ENCODE data around the gene DOC2B.
"Not testable (repeated sequence)": the region's sequence is repeated elsewhere in the genome, so short reads cannot be mapped to it uniquely, and the experiment has no call there.

Gene DOC2B

DNA sequence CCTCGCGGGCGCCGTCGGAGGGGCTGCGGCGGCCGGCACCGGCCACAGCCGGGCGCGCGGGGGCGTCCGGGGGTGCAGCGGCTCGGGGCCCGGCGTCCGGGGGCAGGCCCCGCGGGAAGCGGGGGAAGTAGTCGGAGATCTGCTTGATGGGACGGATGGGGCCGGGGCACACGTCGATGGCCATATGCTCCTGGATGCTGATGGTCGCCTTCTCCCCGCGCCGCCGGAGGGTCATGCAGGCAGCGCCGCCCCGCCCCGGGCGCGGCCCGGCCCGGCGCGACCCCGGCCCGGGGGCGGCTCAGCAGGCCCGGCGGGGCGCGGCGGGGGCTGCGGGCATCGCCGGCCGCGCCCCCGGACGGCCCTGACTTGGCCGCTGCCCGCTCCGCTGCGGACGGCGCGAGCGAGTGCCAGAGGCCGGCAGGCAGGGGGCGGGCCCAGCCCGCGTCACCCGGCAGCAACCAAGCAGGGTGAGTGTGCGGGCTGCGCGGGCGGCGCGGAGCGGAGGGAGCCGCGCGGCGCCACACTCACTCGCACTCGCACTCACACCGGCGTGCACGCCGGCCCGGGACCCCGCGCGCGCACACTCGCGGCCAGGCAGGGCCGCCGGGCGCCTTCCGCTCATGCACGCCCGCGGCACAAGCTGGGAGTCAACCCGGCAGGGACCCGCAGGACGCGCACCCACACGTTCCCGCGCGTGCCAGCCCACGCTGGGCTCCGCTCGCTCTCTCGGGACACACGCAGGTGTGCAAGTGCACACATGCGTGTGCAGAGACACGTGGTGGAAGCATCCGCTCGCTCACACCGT, at the start of gene DOC2B:
DOC2B (minus strand) TSS at position 406 of the 805 bp plus-strand sequence; CDS start at position 235, 171 bp downstream.
- no peak for DNase-seq (ENCODE audit: low spot score)

DNA sequence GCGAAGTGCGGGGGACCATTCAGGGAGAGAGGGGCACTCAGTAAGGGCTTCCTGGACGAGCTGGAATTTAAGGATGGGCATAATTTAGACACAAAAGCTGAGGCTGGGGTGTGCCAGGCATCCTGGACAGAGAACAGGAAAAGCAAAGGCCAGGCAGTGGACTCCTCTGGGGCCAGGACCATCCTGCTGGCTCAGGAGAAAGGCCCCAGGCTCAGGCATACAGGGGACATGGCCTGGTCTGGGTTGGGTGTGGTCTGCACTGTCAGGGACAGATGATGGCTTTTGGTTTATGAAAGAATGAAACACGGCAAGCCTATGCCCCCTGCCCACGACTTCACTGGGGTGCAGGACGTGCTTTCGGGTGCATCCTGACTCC, 48.9 kb upstream of the DOC2B start:
- DNase-seq (ENCODE audit: low spot score): no peak

DNA sequence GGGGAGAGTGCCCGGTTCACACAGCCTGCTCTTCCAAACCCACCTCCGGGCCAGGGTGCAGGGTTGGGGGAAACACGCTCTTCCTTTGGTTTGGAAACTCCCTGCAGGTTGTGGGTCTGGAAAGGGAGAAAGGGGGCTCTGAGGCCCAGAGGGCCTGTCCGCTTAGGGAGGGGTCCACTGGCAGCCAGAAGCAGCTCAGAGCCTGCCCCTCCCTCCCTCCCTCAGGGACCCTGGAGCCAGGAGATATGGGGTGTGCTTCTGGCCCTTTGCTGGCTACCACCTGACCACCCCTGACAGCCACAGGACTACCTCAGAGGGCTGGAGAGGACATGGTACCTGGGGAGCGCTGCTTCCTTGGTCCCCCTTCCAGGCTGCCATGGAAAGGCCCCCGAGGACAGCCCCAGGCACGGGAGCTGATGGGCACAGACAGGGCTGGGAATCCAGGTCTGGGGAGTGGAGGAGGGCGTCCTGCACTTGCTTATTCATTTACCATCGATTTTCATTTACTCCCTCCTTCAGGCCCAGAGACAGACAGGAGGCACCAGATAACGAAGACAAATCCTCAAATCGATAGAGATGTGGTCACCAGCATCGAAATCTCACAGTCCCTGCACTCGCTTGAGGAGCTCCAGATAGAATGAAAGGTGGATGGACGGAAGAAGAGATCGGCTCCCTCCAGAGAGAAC, 48.4 kb upstream of the DOC2B start:
- no peak for DNase-seq (ENCODE audit: low spot score)

DNA sequence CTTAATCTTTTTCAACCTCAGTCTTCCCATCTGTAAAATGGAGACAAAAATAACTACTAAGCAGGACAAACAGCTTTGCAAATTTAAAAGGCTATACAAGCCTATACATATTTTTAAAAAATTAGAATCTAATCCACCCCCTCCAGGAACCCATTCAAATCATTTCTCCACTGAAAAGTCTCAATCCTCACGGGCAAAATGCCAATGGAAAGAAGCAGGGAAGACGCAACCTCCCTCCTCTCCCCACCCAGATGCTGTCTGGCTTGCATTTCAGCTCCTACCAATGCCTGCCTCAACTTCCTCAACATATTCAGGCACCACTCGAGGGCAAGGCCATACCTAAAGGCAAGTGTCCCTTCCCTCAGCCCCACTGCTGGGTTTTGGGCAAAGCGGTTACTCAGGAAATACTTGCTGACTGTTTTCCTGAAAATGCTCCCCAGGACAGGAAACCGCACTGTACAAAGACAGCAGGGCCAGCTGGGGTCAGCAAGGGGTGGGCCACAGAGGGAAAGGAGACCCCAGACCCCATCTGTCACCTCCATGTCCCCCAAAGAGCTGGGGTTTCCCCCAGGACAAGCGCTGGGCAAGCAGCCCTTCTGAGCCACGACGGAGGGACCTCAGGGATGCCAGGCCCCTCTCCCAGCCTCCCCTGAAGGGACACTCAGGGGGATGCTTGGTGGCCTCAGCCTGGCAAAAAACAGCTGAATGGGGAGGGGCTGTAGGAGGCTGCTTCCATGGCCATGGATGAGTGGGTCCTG, 47.7 kb upstream of the DOC2B start:
- no peak for DNase-seq (ENCODE audit: low spot score)

DNA sequence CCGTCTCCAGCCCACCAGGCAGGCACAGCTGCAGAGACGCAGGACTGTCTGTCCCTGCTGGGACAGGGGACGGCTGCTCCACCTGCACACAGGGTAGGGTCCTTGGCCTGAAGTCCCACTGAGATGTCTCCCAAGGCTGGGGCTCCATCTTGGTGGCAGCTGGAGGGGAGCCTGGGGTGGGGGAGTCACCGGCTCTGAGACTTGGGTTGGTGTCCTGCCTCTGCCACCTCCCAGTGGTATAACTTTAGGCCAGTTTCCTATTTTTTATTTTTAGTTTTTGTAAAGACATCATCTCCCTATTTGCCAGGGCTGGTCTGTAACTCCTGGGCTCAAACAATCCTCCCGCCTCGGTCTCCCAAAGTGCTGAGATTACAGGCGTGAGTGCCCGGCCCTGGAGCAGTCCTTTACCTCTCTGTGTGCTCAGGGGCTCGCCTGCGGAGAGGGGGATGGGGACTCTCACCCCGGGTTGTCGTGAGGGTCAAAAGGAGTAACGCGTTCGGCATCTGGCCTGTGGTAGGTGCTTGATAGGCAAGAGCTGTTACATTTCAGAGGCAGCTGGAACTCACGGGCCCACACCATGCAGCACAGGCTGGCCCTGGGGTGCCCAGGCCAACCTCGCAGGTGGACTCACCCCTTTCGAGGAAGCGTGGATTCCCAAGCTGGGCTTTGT, 46.6 kb upstream of the DOC2B start:
- no peak for DNase-seq (ENCODE audit: low spot score)

DNA sequence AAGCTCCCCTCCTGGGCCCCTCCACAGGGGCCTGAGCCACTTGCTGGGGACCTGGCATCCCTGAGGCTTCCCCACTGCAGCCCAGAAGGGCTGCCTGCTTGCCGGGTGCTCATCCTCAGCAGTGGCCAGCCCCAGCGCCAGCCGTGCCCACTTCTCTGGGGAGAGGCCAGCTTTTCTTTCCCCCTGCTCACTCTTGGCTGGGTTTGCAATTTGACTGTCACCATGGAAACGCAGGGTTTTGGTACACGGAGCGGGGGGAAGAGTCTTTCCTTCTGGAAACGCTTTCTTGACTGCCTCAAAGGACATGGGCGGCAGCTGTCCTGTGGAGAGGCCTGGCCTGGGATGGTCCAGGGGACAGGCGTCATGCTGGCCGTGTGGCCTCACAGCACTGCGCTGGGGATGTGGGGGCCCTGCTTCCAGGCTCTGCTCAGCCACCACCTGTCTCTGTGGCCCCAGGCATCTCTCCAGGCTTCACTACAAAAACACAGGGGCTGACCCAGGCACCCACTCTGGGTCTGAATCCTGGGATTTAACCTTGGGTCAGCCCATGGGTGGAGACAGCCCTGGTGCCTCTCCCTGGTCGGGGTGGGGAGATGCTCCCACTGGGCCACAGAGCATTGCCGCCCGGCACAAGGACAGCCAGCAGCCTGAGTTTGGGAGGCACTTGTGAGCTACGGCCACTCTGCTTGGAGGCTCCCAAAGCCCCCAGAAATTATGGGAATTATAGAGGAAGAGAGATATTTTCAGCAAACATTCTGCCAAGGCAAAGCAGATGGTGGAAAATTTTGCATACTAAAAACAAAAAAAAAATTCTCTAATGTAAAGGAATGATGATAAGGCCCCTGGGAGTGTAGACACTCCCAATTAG, 45.9 kb upstream of the DOC2B start:
- no peak for DNase-seq (ENCODE audit: low spot score)

DNA sequence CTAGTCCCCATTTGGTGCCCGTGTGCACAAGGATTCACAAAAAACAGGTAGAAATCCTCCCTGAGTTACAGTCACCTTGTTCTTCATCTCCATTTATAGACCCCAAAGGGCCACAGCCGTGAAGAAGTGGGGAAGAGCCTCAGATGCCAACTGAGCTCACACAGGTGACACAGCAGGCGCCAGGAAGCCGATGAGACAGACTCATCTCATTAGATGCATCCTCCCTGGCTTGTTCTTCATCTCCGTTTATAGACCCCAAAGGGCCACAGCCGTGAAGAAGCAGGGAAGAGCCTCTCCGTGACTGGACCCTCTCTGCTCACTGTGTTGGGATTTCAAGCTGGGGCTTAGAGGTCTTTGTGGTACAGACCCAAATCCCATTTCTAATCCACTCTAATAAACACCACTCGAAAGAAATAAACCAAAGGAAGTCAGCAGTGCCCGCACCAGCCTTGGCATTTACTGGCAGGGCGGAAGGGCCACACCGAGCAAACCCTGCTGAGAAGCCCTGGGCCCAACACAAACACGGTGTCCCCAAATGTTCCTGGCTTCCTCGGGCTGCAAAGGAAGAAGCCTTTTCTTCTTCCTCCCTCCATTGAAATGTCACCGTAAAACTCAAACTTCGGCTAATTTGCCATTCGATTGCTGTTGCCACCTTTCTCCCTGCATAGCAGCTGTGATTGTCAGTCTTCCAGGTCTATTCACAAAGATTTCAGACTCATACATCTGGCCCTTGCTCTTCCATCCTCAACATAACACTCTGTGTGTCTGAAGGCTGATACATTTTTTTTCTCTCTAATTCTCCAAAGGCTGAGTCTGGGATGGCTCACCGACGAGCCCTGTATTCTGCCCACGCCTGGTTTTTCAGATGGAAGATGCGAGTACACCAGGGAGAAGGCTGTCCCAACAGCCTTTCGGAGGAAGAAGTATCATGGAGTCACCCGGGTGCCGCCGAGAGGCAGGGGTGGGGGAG, 44.9 kb upstream of the DOC2B start:
- DNase-seq (ENCODE audit: low spot score): no peak

DNA sequence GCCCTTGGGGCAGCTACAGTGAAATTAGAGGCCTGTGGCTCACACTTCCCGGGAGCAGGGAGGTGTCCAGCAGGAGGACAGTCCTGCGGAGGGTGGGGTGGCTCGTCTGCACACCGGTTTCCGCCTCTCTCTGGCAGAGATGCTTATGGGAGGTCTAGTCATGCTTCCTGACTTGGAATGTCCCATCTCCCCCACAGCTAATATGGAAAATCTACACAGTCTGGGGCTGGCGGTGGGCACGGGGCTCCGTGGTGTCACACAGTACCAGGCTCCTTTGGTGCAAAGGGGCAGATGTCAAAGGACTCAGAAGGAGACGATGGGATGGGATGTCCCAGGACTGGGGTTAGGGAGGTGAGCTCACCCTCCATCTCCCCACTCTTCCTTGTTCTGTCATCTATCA, 44.1 kb upstream of the DOC2B start:
- no peak for DNase-seq (ENCODE audit: low spot score)

DNA sequence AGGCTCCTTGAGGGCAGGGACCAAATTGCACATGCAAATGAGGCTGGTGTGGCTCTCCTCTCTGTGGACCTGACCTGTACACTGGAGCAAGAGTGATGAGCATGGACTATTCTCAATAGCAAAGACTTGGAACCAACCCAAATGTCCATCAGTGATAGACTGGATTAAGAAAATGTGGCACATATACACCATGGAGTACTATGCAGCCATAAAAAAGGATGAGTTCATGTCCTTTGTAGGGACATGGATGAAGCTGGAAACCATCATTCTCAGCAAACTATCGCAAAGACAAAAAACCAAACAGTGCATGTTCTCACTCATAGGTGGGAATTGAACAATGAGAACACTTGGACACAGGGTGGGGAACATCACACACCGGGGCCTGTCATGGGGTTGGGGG, 43.1 kb upstream of the DOC2B start:
- DNase-seq (ENCODE audit: low spot score): not testable (repeated sequence)

DNA sequence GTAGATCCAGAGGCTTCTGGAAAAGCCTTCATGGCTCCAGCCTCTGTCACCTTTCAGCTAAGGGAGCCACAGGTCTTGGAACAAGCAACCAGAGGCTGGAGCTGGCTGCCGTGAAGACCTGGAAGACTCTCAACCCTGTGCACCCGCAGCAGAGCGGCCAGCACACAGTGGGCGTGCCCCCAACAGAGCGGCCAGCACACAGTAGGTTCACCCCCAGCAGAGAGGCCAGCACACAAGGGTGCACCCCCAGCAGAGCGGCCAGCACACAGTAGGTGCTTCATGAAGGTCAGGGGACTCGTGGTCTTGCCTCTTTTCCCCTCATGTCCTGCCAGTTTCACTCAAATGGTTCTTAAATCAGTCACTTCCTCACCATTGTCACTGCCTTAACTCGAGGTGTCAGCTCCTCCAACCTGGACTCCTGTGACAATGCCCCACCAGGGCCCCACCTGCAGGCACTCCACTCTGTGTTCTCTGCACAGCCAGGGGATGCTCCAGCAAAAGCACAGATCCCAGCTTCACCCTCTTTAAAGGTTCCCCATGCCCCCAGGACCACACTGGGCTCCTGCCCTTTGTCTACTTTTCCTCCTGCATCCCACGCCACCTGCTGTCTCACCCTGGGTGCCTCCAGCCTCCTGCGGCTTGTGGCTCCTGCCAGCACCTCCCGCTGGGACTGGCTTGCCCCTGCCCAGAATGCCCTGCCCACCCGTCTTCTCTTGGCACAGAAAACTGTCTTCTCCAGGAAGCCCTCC, 42.4 kb upstream of the DOC2B start:
- no peak for DNase-seq (ENCODE audit: low spot score)

DNA sequence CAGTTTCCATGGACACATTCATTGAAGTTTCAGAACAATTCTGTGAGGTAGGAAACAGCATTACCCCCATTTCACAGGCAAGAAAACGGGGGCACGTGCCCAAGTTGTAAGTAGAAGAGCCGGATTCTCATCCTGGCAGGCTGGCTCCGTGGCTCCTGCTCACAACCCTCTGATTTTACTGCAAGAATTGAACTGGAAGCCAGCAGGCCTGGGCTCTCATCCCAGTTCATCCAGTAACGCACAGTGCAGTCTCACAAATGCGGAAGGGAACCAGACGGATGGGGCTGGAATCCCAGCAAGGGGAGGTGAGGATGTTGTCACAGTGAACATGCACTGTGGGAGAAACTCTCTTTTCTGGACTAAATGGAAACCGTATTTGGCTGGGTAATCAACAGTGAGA, 40.7 kb upstream of the DOC2B start:
- no peak for DNase-seq (ENCODE audit: low spot score)

DNA sequence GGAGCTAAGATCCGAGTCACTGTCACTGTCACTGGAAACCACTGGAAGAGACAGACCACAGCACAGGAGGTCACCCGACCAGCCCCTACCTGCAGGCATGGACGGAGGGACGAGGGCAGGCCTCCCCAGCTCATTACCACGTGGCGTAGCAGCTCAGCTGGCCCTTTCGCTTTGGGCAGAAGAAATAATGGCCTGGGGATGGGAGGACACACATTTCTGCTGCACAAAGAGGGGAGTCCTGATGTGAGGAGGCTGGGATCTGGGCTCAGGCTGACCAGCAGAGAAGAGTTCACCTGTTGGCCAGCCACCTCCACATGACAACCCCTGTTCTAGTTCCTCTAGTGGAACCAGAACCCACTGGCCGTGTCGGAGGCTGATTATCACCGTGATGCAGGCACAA, 38.2 kb upstream of the DOC2B start:
- DNase-seq (ENCODE audit: low spot score): no peak

DNA sequence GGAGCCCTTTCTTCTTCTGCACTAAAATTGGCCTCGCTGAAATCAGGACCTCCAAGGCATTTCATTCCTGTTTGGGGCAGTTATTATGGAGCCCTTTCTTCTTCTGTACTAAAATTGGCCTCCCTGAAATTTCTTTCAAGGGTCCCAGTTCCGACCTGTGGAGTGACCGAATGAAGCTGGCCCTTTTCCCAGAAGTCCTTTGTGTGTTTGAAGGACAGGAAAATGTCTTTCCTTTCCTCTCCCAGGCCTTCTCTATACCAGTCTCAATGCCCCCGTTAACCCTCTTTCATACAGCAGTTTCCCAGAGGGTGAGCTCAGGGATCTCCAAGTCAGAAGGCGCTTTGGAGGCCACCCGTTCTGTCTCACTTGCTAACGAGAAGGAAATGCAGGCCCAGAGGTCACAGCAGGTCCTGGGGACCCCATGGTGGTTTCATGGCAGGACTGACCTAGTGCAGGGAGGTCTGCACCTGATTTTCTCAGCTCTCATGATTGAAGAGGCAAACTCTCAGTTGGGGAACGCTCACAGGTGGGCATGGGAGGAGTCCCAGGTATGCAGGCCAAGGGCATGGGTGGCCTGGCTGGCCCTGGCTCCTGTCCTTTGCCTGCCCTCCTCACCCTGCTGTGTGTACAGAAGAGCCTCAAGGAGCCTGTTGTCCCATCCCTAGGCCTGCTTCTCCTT, 37.1 kb upstream of the DOC2B start:
- DNase-seq (ENCODE audit: low spot score): no peak

DNA sequence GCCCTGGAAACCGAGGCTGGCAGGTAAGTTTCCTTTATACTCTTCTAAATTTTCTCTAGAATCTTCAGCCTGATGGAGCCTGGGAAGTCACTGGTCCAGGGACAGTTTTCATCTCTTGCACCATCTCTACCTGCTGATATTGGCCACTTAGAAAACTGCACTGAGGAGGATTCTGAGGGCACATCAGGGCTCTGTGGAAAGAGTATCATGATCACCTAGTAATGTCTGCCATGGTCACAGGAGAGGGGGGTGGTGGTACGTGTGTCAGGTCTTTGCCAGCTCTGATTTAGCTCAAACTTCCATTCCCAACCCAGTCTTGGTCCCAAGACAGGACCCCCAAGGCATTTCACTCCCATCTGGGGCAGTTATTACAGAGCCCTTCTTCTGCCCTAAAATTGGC, 35.2 kb upstream of the DOC2B start:
- DNase-seq (ENCODE audit: low spot score): no peak

DNA sequence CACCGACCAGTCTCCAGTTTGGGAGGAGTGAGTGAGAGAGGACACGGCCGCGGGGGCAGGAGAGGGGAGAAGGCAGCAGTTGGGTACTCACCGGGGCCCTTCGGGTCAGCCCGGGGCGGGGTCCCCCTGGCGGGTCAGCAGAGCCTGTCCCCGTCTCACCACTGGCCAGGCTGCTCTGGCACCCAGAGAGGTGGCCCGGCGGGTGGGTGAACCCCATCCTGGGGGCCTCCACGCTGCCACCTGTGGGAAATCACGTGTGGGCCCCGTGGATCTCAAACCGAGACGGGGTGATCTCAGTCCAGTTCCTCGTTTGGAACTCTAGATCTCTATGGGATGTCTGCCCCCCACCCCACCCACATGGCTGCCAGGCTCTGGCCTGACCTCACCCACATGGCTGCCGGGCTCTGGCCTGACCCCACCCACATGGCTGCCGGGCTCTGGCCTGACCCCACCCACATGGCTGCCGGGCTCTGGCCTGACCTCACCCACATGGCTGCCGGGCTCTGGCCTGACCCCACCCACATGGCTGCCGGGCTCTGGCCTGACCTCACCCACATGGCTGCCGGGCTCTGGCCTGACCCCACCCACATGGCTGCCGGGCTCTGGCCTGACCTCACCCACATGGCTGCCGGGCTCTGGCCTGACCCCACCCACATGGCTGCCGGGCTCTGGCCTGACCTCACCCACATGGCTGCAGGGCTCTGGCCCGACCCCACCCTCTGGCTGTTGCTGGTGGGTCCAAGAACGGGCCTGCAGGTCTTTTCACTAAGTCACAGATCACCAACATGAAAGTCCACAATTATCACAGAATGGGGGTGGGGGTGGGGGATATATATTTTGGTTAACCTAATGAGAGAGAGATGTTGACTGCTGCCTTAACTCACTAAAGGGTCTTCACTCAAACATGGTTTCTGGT, 34.4 kb upstream of the DOC2B start:
- not testable (repeated sequence) for DNase-seq (ENCODE audit: low spot score)

DNA sequence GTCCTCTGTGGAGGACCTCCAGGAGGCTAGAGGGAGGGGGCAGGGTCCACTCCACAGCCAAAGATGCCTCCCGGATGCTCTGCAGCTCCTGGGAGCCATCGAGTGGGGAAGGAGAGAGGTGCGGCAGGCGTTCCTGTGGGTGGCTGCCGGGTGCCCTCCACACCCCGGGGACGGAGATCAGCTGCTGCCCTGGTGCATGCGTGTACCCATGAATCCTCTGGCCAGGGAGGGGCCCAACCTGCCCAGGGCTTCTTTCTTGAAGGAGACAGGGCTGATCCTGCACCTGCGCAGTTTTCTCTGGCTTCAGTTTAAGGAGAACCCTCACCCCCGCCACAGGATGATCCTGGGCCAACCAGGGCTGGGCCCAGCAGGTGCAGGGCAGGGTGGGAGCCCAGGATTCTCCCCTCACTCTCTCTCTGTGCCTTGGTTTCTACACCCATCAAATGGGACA, 33.5 kb upstream of the DOC2B start:
- DNase-seq (ENCODE audit: low spot score): no peak

DNA sequence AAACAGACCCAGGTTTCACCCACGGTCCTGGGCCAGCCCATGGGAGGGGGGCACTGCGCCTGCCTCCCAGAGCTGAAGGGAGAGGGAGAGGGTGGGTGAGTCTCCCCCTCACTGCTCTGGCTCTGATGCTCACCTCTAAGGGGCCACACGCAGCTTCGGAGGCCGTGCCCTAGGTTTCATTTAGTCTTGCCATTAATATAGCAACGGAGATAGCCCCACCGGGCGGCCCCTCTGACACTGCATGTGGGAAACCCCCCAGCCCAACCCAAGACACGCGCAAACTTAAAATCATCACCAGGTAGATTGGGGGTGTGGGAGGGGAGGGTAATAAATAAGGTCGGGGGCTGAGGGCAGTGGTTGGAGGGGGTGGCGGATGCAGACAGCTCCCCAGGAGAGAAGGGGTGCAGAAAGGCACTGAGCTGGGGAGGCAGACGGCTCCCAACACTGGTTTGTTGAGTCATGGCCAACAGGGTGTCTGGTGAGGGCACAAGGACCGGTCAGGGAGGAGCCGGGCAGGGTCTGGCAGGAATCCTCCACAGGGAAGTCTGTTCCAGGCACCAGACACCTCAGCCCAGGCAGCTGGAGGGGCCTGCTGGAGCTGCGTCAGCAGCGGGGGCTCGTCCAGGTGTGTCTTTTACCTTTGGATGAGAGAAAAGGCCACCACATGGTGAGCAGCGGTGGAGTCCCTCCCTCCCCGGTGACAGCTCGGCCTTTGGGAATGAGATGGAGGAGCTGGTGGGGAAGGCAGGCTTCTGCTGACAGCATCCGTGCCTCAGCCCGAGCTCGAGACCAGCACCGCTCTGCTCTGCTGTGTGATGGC, 32.0 kb upstream of the DOC2B start:
- no peak for DNase-seq (ENCODE audit: low spot score)

All from activated CD4-positive, alpha-beta T cell treated with anti-CD3 and anti-CD28 coated beads, Interleukin-2, Interleukin-4, amounts not matched to agents 100 ng/mL and 50 ng/mL, durations not matched to agents 16 hours and 8 hours (primary cell).